ENCODE measurements around the gene ESAM. TPM values are rescaled to one million over a fixed set of nuclear protein-coding genes. Genes with fewer than 3 reads are reported as not detected.

The ESAM gene
- polyA plus RNA-seq, 1 experiment: 0.06 TPM

- CTCF ChIA-PET: interaction anchor here (0.6 to 6.1 kb wide), 4 partner anchors 90 to 345 kb away, joined by 3 to 93 read pairs (median 15); no protein-coding TSS in a partner anchor
- H3K4me3 ChIP-seq (ENCODE audit: low read depth, low read length): no peak overlapping the region
- TF ChIP-seq CTCF (IDR thresholded peaks at IDR 0.05; ENCODE audit: low read depth, low read length): no peak
- DNase-seq (ENCODE audit: low read depth, low spot score): no peak
- H3K27me3 ChIP-seq (ENCODE audit: control insufficient read depth, insufficient read depth, low read length): peaks cover 24% of the 10 kb centered on the region
- H3K9me3 ChIP-seq (ENCODE audit: control insufficient read depth, insufficient read depth, low read length): peaks cover 6% of the 10 kb centered on the region; the same call in 1 of the 2 replicates
- POLR2A ChIA-PET: no interaction called here
- H3K27ac ChIP-seq (ENCODE audit: low read depth, low read length): no peak overlapping the region
Observed at GRCh38 chr11:124760205-124760652, 1.9 kb downstream of the ESAM start.

- H3K9me3 ChIP-seq (ENCODE audit: control insufficient read depth, insufficient read depth, low read length): peaks cover 6% of the 10 kb centered on the region; the same call in 1 of the 2 replicates
- H3K4me3 ChIP-seq (ENCODE audit: low read depth, low read length): no peak overlapping the region
- peaks cover 24% of the 10 kb centered on the region for H3K27me3 ChIP-seq (ENCODE audit: control insufficient read depth, insufficient read depth, low read length)
- H3K27ac ChIP-seq (ENCODE audit: low read depth, low read length): no peak overlapping the region
- DNase-seq (ENCODE audit: low read depth, low spot score): no peak
- CTCF ChIA-PET: interaction anchor here (1.1 to 3.0 kb wide), 12 partner anchors 12 to 116 kb away, joined by 4 to 24 read pairs (median 6); partner anchors contain the start of genes NRGN and ROBO3
- POLR2A ChIA-PET: no interaction called here
- no peak for TF ChIP-seq CTCF (IDR thresholded peaks at IDR 0.05; ENCODE audit: low read depth, low read length)
Observed at GRCh38 chr11:124759266-124760204, 2.6 kb downstream of the ESAM start.

GRCh38 chr11:124758355-124759265 lies 3.5 kb downstream of the ESAM start:
- CTCF ChIA-PET: interaction anchor here (0.6 to 3.0 kb wide), 20 partner anchors 10 to 924 kb away, joined by 3 to 24 read pairs (median 6); partner anchors contain the start of genes NRGN and ROBO3
- POLR2A ChIA-PET: interaction anchor here (1.1 kb wide), 1 partner anchor 85 kb away, joined by 3 read pairs; the partner anchor contains the start of genes SIAE and SPA17
- peak; percentile 66 for TF ChIP-seq CTCF (IDR thresholded peaks at IDR 0.05; ENCODE audit: low read depth, low read length)
- no peak overlapping the region for H3K27ac ChIP-seq (ENCODE audit: low read depth, low read length)
- H3K4me3 ChIP-seq (ENCODE audit: low read depth, low read length): peak overlapping the region; percentile 46
- DNase-seq (ENCODE audit: low read depth, low spot score): no peak
- peaks cover 6% of the 10 kb centered on the region; the same call in 1 of the 2 replicates for H3K9me3 ChIP-seq (ENCODE audit: control insufficient read depth, insufficient read depth, low read length)
- peaks cover 24% of the 10 kb centered on the region for H3K27me3 ChIP-seq (ENCODE audit: control insufficient read depth, insufficient read depth, low read length)

GRCh38 chr11:124757320-124757719 lies 4.8 kb downstream of the ESAM start:
- CTCF ChIA-PET: interaction anchor here (0.8 to 3.0 kb wide), 5 partner anchors 11 to 87 kb away, joined by 4 to 24 read pairs (median 9); partner anchors contain the start of gene NRGN
- peaks cover 18% of the 10 kb centered on the region for H3K27me3 ChIP-seq (ENCODE audit: control insufficient read depth, insufficient read depth, low read length)
- no peak for DNase-seq (ENCODE audit: low read depth, low spot score)
- POLR2A ChIA-PET: interaction anchor here (1.1 kb wide), 1 partner anchor 83 kb away, joined by 3 read pairs; the partner anchor contains the start of genes SIAE and SPA17
- H3K9me3 ChIP-seq (ENCODE audit: control insufficient read depth, insufficient read depth, low read length): peaks cover 6% of the 10 kb centered on the region; the same call in 1 of the 2 replicates
- H3K27ac ChIP-seq (ENCODE audit: low read depth, low read length): no peak overlapping the region
- TF ChIP-seq CTCF (IDR thresholded peaks at IDR 0.05; ENCODE audit: low read depth, low read length): no peak
- no peak overlapping the region for H3K4me3 ChIP-seq (ENCODE audit: low read depth, low read length)

All from AG04450 (cell line).